Astrocyte of the hippocampus (primary cell): ENCODE measurements around the gene ZMYM5.
"Not testable (repeated sequence)": the region's sequence is repeated elsewhere in the genome, so short reads cannot be mapped to it uniquely, and the experiment has no call there.

Source experiments
- DNase-seq: peaks from one replicate; pipeline ENCODE4 v3.0.0; 2011; ENCODE audit warnings: low read depth, low spot score

Gene ZMYM5

DNA sequence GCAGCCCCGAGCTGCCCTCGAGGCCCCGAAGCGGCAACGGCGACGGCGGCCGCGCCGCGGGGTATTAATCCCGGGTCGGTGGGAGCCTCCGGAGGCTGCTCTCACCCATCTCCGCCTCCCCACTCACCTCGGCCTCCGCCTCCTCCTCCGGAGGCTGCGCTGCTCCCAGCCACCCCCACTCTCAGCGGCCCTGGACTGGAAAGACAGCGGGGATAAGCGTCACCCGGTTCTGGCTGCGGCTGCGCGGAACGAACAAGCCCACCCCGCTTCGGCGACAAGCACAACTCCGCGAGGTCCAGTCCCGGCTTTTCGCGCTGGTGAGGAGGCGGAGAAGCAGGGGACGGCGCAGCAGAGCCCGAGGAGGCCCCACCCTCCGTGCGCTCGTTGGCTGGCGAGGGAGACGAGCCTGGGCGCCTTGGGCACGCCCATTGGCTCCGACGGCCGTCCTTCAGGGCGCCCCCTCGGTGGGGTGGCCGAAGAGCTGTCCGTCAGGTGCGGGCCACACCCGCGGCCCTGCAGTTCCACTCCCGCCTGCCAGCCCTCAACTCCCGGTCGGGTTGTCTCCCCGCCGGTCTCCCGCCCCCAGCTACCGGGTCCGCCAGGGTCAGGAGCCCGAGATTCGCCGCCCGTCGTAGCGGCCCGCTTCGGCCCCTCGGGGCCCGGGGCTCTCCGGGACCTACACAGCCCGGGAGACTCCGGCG is at the start of gene ZMYM5:
ZMYM5 (minus strand) TSS at position 327 of the 701 bp plus-strand sequence. CDS start 11,469 bp downstream, outside the sequence.
- peak; percentile 100 for DNase-seq

DNA sequence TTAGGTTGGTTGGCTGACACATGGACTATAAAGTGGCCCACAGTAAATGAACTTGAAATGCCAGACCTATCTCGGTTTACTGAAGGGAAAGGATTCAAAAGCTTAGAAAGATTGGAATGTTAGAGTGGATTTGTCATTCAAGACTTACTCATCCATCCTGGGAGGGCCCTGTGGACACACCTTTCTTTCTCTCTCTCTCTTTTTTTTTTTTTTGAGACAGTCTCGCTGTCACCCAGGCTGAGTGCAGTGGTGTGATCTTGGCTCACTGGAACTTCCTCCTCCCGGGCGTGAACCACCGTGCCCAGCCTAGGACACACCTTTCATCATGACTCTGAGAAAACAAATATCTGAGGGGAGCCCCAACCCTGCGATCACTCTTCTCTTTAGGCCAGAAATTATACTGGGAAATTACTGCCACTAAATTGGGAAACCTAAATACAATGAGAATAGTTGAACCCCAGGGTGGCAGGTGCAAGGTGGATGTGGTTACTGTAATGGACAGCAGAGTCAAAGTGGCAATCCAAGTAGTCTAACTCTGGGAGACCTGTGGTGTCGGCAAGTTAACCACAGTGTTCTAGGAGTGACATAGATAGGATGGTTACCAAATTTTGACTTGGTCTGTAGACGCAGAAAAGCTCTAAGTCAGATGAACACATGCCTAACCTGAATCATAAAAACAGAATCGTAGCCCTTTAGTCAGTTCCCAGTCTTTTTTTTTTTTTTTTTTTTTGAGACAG is 47.1 kb upstream of the ZMYM5 start:
- DNase-seq, result peak; percentile 42

DNA sequence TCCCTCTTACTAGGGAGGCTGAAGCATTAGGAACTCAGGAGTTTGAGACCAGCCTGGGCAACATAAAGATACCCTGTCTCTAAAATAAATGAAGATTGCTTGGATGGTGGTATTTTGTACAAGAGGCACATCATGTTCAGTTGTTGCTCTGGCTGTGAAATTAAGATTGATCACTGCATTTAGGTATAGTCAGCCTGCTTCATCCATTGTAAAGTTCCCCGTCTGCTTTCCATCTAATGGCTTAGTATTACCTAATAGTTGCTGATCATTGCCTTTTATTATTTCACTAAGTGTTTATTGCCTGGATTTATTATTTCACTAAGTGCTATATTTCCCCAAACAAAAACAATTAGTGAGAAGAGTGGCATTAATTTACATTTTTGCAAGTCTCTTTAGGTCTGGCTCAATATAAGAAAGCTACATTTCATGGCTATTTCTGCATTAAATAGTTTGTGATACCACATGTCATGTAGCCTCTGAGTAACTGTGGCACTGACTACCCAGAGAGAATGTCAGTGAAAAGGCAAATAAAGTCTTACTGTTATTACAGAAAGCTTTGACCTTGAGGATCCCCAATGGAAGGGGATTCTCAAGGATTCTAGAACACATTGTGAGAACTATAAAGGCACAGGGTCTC is 45.0 kb upstream of the ZMYM5 start:
- no peak for DNase-seq

DNA sequence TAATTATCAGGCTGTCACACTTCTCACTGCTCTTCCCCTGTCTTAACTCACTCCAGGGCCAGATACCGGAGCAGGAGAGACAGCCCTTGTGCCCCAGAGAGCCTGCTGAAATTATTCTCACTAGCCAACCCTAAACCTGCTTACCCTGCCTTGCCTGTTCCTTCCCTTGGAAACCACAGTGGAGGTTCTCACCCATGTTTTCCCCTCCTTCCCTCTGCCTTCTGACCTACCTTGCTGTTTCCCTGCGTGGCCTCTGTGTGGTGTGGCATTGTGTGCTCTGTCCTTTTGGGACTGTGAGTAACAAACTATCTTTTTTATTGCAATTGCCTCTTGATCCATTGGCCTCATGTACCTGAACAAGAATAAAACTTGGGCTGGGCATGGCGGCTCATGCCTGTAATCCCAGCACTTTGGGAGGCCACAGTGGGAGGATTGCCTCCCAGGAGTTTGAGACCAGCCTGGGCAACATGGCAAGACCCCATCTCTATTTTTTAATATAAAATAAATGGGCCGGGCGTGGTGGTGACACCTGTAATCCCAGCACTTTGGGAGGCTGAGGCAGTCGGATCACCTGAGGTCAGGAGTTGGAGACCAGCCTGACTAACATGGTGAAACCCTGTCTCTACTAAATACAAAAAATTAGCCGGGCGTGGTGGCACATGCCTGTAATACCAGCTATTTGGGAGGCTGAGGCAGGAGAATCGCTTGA is 42.2 kb upstream of the ZMYM5 start:
- not testable (repeated sequence) for DNase-seq

DNA sequence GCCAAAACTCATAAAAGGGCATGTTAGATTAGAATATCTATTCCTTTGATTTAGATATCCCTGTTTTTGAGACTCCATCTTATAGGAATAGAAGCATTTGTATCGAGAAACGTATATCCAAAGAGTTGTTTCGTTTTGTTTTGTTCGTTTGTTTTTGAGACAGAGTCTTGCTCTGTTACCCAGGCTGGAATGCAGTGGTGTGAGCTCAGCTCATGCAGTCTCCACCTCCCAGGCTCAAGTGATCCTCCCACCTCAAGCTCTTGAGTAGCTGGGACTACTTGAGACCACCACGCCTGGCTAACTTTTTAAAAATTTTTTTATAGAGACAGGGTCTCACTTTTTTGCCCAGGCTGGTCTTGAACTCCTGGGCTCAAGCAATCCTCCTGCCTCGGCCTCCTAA is 26.6 kb upstream of the ZMYM5 start:
- no peak for DNase-seq

DNA sequence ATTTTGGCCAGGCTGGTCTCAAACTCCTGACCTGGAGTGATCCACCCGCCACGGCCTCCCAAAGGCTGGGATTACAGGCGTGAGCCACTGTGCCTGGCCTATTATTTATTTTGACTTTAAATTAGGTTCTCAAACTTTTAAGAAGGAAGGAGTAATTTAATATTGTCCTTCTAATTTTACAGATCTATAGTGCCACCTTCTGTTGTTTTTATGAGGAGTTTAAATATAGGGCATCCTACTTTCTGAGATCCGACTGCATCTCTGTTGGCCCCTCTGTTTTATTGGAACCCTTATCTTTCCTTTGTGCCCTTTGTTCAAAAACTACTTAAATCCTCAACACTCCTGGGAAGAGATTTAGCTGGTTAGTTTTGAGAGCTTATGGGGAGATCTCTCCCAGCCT is 25.4 kb upstream of the ZMYM5 start:
- peak; percentile 4 for DNase-seq

DNA sequence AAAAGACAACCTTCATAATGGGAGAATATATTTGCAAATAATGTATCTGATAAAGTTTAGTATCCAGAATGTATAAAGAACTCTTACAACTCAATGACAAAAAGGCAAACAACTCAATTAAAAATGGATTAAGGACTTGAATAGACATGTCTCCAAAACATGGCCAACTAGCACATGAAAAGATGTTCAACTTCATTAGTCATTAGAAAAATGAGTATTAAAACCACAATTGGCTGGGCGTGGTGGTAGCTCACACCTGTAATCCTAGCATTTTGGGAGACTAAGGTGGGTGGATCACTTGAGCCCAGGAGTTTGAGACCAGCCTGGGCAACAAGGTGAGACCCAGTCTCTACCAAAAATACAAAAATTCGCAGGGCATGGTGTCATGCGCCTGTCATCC is 18.8 kb upstream of the ZMYM5 start:
- DNase-seq, result no peak

DNA sequence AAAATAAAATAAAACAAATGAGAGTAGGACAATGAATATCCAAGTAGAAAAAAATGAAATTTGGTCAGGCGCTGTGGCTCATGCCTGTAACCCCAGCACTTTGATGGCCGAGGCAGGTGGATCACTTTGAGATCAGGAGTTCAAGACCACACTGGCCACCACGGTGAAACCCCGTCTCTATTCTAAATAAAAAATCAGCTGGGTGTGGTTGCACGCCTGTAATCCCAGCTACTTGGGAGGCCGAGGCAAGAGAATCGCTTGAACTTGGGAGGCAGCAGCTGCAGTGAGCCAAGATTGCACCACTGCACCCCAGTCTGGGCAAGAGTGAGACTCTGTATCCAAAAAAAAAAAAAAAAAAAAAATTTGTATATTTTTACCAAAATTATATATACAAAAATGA is 18.2 kb upstream of the ZMYM5 start:
- no peak for DNase-seq

DNA sequence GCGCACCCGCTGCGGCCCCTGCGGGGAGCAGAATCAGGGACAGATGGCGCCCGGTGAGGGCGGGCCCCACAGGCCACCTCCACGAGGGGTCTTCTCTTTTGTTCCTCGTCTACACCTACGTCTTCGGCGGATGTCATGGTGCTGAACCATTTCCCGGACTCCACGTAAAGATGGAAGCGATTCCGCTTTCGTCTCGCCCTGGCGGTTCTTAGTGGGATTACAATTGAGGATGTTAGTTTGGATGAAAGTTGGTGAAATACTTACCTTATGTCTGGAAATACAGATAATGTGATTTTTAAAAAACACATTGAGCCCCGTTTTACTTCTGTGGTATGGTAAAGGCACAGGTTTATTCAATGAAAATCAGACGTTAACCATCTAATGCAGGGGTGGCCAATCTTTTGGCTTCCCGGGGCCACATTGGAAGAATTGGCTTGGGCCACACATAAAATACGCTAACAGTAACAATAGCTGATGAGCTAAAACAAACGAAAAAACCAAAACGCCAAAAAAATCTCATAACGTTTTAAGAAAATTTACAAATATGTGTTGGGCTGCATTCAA is 1.4 kb upstream of the ZMYM5 start:
- DNase-seq, result peak; percentile 83

DNA sequence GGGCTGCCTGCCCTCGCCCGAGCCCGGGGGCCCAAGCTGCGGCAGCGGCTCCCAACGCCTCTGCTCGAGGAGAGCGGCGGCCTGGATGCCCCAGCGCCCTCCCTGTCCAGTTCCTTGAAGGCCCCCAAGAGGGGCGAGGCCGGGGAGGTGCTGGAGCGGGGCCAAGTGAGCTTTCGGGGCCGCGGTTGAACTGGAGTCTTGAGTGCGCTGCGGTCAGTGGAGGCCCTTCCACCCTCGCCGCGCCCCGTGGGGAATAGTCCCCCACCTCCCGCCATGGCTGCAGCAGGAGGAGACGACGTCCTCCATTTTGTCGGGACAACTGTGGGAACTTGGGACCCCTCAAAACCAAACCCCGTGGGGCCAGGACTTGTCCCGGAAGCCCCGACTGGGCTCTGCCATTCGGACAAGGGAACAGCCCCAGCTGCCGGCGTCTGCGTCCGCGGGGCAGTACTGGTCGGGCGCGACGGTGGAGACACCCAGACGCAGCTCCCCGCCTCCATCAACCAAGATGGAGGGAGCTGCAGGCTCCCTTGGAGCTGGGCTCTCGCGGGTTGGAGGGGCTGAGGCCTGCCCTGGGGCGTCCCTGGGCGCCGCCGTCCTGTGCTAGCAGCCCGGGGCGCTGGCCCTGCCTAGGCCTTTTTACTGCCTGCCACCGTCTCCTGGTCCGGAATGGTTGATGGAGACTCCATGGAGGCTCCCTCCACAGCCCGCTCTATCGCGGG is 736 bp upstream of the ZMYM5 start:
- peak; percentile 90 for DNase-seq

DNA sequence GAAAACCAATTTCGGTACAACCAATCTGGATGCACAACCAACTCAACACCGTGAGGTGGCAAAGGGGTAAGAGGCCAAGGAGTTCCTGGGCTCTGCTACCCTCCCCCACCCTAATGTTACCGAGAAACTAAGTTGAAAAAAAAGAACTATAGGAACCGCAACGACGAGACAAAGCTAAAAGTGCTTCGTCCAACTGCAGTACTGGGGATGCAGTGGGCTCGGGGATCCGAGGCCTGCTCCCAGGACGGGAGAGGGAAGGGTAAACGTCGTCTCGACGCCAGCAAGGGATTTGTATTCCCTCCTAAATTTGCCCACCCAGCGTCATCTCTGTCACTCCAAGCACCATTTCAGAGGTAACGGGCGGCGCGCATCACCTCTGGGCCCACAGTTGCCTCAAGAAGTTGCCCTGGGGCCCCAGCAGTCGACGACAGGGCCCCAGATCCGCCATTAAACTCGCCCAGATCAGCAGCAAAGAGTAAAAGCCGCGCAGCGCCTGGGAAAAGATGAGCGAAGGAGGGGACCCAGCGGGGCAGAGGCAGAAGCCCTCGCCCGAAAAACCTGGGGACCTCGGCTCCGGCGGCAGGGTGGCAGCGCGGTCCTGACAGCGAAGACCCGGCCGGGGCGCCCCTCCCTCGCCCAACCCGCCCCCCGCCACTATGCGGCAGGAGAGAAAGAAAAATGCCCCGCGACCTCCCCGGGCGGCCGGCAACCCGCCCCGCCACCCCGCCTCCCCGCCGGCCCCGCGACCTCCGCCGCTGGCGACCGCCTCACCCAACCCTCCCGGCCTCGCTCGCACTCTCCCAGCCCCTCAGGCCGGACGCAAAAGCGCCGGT is 752 bp downstream of the ZMYM5 start:
- peak; percentile 56 for DNase-seq

DNA sequence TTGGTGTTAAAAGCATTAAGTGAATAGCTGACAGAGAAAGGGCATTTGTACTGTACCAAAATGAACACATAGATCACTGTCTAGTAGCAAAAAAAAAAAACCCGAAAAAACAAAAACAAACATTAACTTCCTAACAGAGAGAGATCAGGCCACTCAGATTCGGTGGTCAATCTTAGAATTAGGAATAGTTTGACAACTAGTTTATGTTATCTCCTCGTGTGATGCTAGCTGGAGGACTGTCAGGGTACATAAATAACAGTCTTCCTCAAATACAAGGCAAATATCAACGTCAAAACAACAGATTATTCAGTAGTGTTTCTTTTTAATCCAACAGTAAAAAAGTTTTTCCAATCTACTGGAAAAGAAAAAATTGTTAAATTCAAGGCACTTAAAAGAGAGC is 1.7 kb downstream of the ZMYM5 start:
- DNase-seq, result no peak

DNA sequence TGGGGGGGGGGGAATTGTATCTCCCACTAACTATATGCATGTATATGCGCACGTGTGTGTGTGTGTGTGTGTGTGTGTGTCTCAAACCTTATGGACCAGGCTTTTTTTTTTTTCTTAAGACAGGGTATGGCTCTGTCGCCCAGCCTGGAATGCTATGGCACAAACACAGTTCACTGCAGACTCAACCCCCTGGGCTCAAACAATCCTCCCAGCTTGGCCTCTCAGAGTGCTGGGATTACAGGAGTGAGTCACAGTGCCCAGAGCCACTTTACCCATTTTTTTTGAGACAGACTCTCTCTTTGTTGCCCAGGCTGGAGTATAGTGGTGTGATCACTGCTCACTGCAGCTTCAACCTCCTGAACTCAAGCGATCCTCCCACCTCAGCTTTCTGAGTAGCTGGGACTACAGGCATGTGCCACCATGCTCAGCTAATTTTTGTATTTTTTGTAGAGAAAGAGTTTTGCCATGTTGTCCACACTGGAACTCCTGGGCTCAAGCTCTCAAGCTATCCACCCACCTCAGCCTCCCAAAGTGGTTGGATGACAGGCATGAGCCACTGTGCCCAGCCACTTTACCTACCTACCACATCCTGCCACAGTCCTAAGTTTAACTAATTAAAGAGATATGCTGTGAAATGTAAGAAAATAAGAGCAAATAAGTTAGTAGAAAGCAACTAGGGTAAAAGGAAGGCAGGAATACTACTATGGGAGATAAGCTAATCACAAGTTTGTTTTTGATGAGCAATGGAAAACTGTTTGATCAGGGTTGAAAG is 2.4 kb downstream of the ZMYM5 start:
- peak; percentile 85 for DNase-seq

DNA sequence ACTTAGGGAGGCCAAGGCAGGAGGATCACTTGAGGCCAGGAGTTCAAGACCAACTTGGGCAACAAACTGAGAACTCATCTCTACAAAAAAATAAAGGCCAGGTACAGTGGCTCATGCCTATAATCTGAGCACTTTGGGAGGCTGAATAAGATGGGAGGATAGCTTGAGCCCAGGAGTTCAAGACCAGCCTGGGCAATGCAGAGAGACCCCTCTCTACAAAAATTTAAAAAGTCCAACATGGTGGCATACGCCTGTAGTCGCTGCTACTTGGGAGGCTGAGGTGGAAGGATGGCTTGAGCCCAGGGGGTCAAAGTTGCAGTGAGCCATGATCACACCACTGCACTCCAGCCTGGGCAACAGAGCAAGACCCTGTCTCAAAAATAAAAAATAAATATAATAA is 5.8 kb downstream of the ZMYM5 start:
- not testable (repeated sequence) for DNase-seq

DNA sequence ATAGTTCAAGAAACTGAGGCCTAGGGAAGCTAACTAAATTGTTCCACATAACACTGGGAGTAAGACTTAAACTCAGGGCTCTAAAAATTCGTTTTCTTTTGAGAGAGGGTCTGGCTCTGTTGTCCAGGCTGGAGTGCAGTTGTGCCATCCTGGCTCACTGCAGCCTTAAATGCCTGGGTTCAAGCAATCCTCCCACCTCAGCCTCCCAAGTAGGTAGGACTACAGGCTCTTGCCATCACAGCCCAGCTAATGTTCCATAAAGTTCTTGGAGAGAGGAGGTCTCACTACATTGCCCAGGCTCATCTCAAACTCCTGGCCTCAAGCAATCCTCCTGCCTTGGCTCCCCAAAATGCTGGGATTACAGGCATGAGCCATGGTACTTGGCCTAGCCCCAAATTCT is 10.7 kb downstream of the ZMYM5 start:
- no peak for DNase-seq

DNA sequence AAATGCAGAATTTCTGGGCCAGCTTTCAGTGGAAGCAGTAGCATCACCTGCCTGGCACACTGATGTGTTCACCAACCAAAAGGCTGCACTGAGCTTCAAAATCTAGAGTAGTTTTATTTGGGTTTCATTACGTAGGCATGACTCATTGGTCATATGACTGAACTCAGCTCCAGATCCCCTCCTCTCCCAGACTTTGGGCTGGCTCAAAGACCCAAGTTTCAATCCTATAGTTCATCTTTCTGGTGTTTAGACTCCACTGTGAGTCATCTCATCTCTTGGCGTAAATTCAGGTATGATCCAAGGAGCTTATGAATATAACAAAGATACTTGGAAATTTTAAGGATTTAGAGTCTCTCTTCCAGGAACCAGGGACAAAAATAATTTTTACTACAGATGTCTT is 17.7 kb downstream of the ZMYM5 start:
- peak; percentile 92 for DNase-seq

DNA sequence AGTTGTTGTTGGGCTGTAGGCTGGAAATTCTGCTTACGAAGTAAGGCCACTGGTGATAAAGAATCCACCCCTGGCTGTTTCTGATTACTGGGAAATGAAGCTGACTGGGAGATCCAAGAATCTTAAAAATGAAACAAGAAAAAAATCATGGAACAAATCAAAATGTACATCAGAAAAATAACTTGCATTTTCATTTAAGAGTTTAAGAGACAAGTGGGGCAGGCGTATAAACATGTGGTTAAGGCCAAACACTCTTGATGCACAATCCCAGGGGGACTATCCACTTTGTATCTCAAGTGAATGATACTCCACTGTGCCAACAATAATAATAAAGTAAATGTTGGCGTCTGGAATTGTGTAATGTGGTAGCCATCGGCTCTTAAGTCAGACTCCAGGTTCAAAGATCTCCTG is 24.6 kb downstream of the ZMYM5 start:
- peak; percentile 36 for DNase-seq

DNA sequence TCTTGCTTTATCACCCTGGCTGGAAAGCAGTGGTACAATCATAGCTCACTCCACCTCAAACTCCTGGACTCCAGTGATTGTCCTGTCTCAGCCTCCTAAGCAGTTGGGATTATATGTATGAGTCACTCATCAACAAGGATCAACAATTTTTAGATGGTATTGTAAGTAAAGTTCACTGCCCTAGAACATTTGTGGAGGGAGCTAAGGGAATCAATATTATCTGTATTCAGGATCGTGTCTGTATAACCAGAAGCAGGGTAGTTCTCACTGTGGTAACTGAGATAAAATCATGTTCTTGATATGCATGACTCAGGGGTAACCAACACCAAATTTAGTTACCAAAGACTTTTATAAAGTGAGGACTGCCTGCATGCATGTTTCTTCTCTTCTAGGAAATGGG is 27.0 kb downstream of the ZMYM5 start:
- DNase-seq, result peak; percentile 22

DNA sequence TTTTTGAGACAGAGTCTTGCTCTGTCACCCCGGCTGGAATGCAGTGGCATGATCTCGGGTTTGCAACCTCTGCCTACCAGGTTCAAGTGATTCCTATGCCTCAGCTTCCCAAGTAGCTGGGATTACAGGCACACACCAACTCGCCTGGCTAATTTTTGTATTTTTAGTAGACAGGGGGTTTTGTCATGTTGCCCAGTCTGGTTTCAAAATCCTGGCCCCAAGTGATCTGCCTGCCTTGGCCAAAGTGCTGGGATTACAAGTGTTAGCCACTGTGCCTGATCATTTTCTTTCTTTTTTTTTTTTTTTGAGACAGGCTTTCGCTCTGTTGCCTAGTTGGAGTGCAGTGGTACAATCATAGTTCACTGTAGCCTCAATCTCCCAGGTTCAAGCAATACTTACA is 28.7 kb downstream of the ZMYM5 start:
- no peak for DNase-seq
